ENCODE measurements around the gene CA11.
"Not testable (repeated sequence)": the region's sequence is repeated elsewhere in the genome, so short reads cannot be mapped to it uniquely, and the experiment has no call there.

CA11 gene

GRCh38 chr19:48669903-48670668, 24.1 kb upstream of the CA11 start:
- no peak for DNase-seq (ENCODE audit: low spot score)

GRCh38 chr19:48668761-48669160, 22.8 kb upstream of the CA11 start:
- DNase-seq (ENCODE audit: low spot score) = no peak

- DNase-seq (ENCODE audit: low spot score) = no peak
Observed at GRCh38 chr19:48668332-48668731, 22.3 kb upstream of the CA11 start.

GRCh38 chr19:48665786-48666185, 19.8 kb upstream of the CA11 start:
- no peak for DNase-seq (ENCODE audit: low spot score)

GRCh38 chr19:48664476-48664875, 18.5 kb upstream of the CA11 start:
- no peak for DNase-seq (ENCODE audit: low spot score)

- no peak for DNase-seq (ENCODE audit: low spot score)
Observed at GRCh38 chr19:48663667-48664066, 17.7 kb upstream of the CA11 start.

- no peak for DNase-seq (ENCODE audit: low spot score)
Observed at GRCh38 chr19:48661711-48662090, 15.7 kb upstream of the CA11 start.

GRCh38 chr19:48660852-48661710, 15.1 kb upstream of the CA11 start:
- peak; percentile 93 for DNase-seq (ENCODE audit: low spot score)

GRCh38 chr19:48659768-48660167, 13.8 kb upstream of the CA11 start:
- DNase-seq (ENCODE audit: low spot score) = peak; percentile 60

- no peak for DNase-seq (ENCODE audit: low spot score)
Observed at GRCh38 chr19:48658483-48658882, 12.5 kb upstream of the CA11 start.

- DNase-seq (ENCODE audit: low spot score) = not testable (repeated sequence)
Observed at GRCh38 chr19:48657828-48658227, 11.8 kb upstream of the CA11 start.

GRCh38 chr19:48656840-48657474, 11.0 kb upstream of the CA11 start:
- peak; percentile 89 for DNase-seq (ENCODE audit: low spot score)

GRCh38 chr19:48654299-48655059, 8.5 kb upstream of the CA11 start:
- DNase-seq (ENCODE audit: low spot score) = no peak

GRCh38 chr19:48651683-48652048, 5.7 kb upstream of the CA11 start:
- no peak for DNase-seq (ENCODE audit: low spot score)

GRCh38 chr19:48650974-48651682, 5.1 kb upstream of the CA11 start:
- no peak for DNase-seq (ENCODE audit: low spot score)

GRCh38 chr19:48648134-48648533, 2.1 kb upstream of the CA11 start:
- DNase-seq (ENCODE audit: low spot score) = no peak

- no peak for DNase-seq (ENCODE audit: low spot score)
Observed at GRCh38 chr19:48646722-48647216, 782 bp upstream of the CA11 start.

- peak; percentile 68 for DNase-seq (ENCODE audit: low spot score)
Observed at GRCh38 chr19:48645620-48646000, 377 bp downstream of the CA11 start.

GRCh38 chr19:48644839-48645619, 958 bp downstream of the CA11 start:
- DNase-seq (ENCODE audit: low spot score) = peak; percentile 90

GRCh38 chr19:48644355-48644754, 1.6 kb downstream of the CA11 start:
- no peak for DNase-seq (ENCODE audit: low spot score)

- DNase-seq (ENCODE audit: low spot score) = no peak
Observed at GRCh38 chr19:48642862-48643261, 3.1 kb downstream of the CA11 start.

Measured in SW480 (cell line).